GM12878 (cell line): ENCODE data around the gene UBR2. TPM values are rescaled to one million over a fixed set of nuclear protein-coding genes. Genes with fewer than 3 reads are reported as not detected.

Experiments used
- ATAC-seq: fragments of 200-7000 bp; cut with Tn5 transposase; 3 replicates; pipeline ENCODE4 v1.9.1; 2020; ENCODE audit warnings: mild to moderate bottlenecking, moderate library complexity
- BruUV-seq: library from RNA; stranded (reverse); fragments of 400-500 nt; replicated peaks from 2 replicates; lab custom pipeline; 2021; lab: Mats Ljungman, UMichigan
- CTCF ChIA-PET: fragments of 300-600 bp; sonication (Branson Sonifier 250); formaldehyde crosslinking; extraction: SDS; loops from one replicate; lab custom pipeline; 2021; ENCODE audit warnings: inconsistent platforms; lab: Yijun Ruan, JAX
- POLR2A ChIA-PET: fragments of 350-600 bp; formaldehyde crosslinking; extraction: SDS; loops from one replicate; lab custom pipeline; 2021; ENCODE audit warnings: inconsistent platforms; lab: Charles Lee
- RAD21 ChIA-PET: fragments of 300-600 bp; sonication (Branson Sonifier 250); formaldehyde crosslinking; loops from one replicate; lab custom pipeline; 2023; ENCODE audit warnings: antibody characterized with exemption; ENCODE audit not compliant: unreplicated experiment; lab: Charles Lee
- SMC1A ChIA-PET: fragments of 300-600 bp; sonication (Branson Sonifier 250); formaldehyde crosslinking; loops from one replicate; lab custom pipeline; 2023; ENCODE audit not compliant: unreplicated experiment, uncharacterized antibody; lab: Charles Lee
- DNase-seq: peaks from one replicate; pipeline ENCODE4 v3.0.0-alpha.2; 2011; ENCODE audit warnings: low read depth, low spot score
- FAIRE-seq: peaks from 3 replicates; lab custom pipeline; 2011; peaks lifted over from hg19 to GRCh38; lab: Jason Lieb, UNC
- H2AFZ ChIP-seq: 2 replicates; pipeline ENCODE4 v1.6.0; 2011; ENCODE audit warnings: low read depth, low read length, control low read depth; ENCODE audit not compliant: control insufficient read depth
- H3K27ac ChIP-seq: 2 replicates; pipeline ENCODE4 v1.5.1; 2011; ENCODE audit warnings: control low read depth; ENCODE audit not compliant: control insufficient read depth, insufficient read depth
- H3K27me3 ChIP-seq, 2 experiments: replicated peaks in 1 of 2; 2 replicates each; pipeline versions ENCODE4 v1.6.0 to v1.6.1; 2011; ENCODE audit warnings: low read length in 1 of 2; ENCODE audit not compliant: control insufficient read depth in 2 of 2, insufficient read depth in 2 of 2
- H3K36me3 ChIP-seq, 2 experiments: 2 replicates each; pipeline ENCODE4 v1.5.1; 2011; ENCODE audit warnings: low read length in 1 of 2; ENCODE audit not compliant: control insufficient read depth in 2 of 2, insufficient read depth in 2 of 2
- H3K4me1 ChIP-seq: 2 replicates; pipeline ENCODE4 v1.6.1; 2011; ENCODE audit warnings: mild to moderate bottlenecking, low read length, moderate library complexity, mixed read lengths; ENCODE audit not compliant: control insufficient read depth, insufficient read depth
- H3K4me2 ChIP-seq: 2 replicates; pipeline ENCODE4 v1.6.0; 2011; ENCODE audit warnings: control low read depth; ENCODE audit not compliant: control insufficient read depth, insufficient read depth
- H3K4me3 ChIP-seq: fragments of 200-600 bp; sonication (generic); 2 replicates; pipeline ENCODE4 v1.5.1; 2016
- H3K79me2 ChIP-seq: 2 replicates; pipeline ENCODE4 v1.6.0; 2011; ENCODE audit warnings: low read length; ENCODE audit not compliant: control insufficient read depth, insufficient read depth
- H3K9ac ChIP-seq: 2 replicates; pipeline ENCODE4 v1.8.0; 2011; ENCODE audit warnings: low read length, control low read depth, mixed read lengths; ENCODE audit not compliant: control insufficient read depth, insufficient read depth
- H3K9me3 ChIP-seq: replicated peaks from 3 replicates; pipeline ENCODE4 v1.5.1; 2011; ENCODE audit warnings: mild to moderate bottlenecking, low read length; ENCODE audit not compliant: control insufficient read depth, insufficient read depth
- H4K20me1 ChIP-seq: 2 replicates; pipeline ENCODE4 v1.6.0; 2011; ENCODE audit not compliant: control insufficient read depth, insufficient read depth
- BHLHE40 ChIP-seq, 2 experiments: fragments of 450-650 bp in 1 of 2; IDR thresholded peaks; 2 replicates each; pipeline ENCODE4 v1.6.1; 2011 to 2017; ENCODE audit warnings: low read depth in 2 of 2, borderline replicate concordance in 1 of 2, improper control_type of control experiment in 1 of 2, low read length in 1 of 2, mild to moderate bottlenecking in 1 of 2
- CHD1 ChIP-seq: IDR thresholded peaks from 2 replicates; pipeline ENCODE4 v1.6.1; 2012; ENCODE audit warnings: low read depth, low read length, improper control_type of control experiment
- EZH2 ChIP-seq: IDR thresholded peaks from 2 replicates; pipeline ENCODE4 v1.6.1; 2012; ENCODE audit warnings: low read depth, mild to moderate bottlenecking, control low read depth, inconsistent platforms, low read length, borderline replicate concordance; ENCODE audit not compliant: control insufficient read depth
- FOS ChIP-seq: IDR thresholded peaks from 3 replicates; pipeline ENCODE4 v1.6.1; 2011; ENCODE audit warnings: borderline replicate concordance; ENCODE audit not compliant: insufficient read length; ENCODE audit errors: extremely low read depth
- GATAD2B ChIP-seq: fragments of 450-650 bp; conservative IDR thresholded peaks from 2 replicates; pipeline ENCODE4 v1.6.1; 2017; ENCODE audit warnings: low read depth, mild to moderate bottlenecking, moderate library complexity
- LARP7 ChIP-seq: fragments of 450-650 bp; IDR thresholded peaks from 2 replicates; pipeline ENCODE4 v1.6.1; 2017; ENCODE audit warnings: mild to moderate bottlenecking
- MTA2 ChIP-seq: fragments of 450-650 bp; IDR thresholded peaks from 2 replicates; pipeline ENCODE4 v1.6.1; 2016; ENCODE audit warnings: low read depth, mild to moderate bottlenecking, moderate library complexity
- MXI1 ChIP-seq: fragments of 150-350 bp; IDR thresholded peaks from 2 replicates; pipeline ENCODE4 v1.6.1; 2011; ENCODE audit warnings: low read depth, mild to moderate bottlenecking, inconsistent platforms, low read length, improper control_type of control experiment
- RAD21 ChIP-seq: IDR thresholded peaks from 2 replicates; pipeline ENCODE4 v1.6.1; 2011; ENCODE audit warnings: mild to moderate bottlenecking, low read depth, low read length, moderate library complexity; ENCODE audit not compliant: insufficient read depth
- SP1 ChIP-seq: IDR thresholded peaks from one replicate; pipeline ENCODE4 v1.6.1; 2011; ENCODE audit warnings: low read depth, low read length
- SREBF1 ChIP-seq: IDR thresholded peaks from 2 replicates; pipeline ENCODE4 v1.6.1; 2012; ENCODE audit warnings: mild to moderate bottlenecking, low read length
- WGBS: methylation state at CpG from one replicate; pipeline ENCODE4 v1.1.6; 2016; ENCODE audit warnings: low lambda C conversion rate; ENCODE audit not compliant: insufficient replicate concordance, insufficient coverage; ENCODE audit errors: missing lambda C conversion rate; 5-methylcytosine and 5-hydroxymethylcytosine counted together
- in situ Hi-C: fragments of 300-500 bp; cut with MboI; formaldehyde crosslinking; loops from 9 replicates; pipeline ENCODE4 v1.14.3; 2018; ENCODE audit warnings: mixed read lengths
- intact Hi-C: fragments of 100-400 bp; cut with micrococcal nuclease; formaldehyde crosslinking; loops from one replicate; pipeline ENCODE4 v1.14.2; 2022; ENCODE audit not compliant: unreplicated experiment
- polyA plus RNA-seq, 11 experiments: library from polyadenylated mRNA; depleted of rRNA in 4 of 11; unstranded in 6 of 11; stranded (reverse) in 5 of 11; fragments of >200 nt; fragmentation: Nextera tagmentation in 4 of 11; fragmentation: Illumina TruSeq in 1 of 11; extraction: Ambion mirVana in 4 of 11; extraction: Trizol in 1 of 11; gene quantifications; 1 replicate in 1 of 11; 2 replicates in 10 of 11; pipeline versions ENCODE4 v1.2.1 to v1.2.3, GENCODE V29; 2011 to 2016; ENCODE audit warnings: inconsistent platforms in 2 of 11, missing spikeins in 2 of 11, low read depth in 1 of 11
- total RNA-seq, 4 experiments: library from RNA; depleted of rRNA in 3 of 4; stranded (reverse); fragments of >200 nt in 3 of 4; fragmentation: Illumina TruSeq in 1 of 4; extraction: Trizol in 1 of 4; gene quantifications; 2 replicates each; pipeline versions ENCODE4 v1.2.1 to v1.2.3, GENCODE V29; 2013 to 2021
- TF ChIP-seq, protein P1 (sequence below): IDR thresholded peaks from 2 replicates; pipeline ENCODE4 v1.6.1; 2012; ENCODE audit warnings: low read depth, low read length, improper control_type of control experiment
- TF ChIP-seq, protein P2 (sequence below): fragments of 450-650 bp; formaldehyde crosslinking; IDR thresholded peaks from 2 replicates; pipeline ENCODE4 v1.4.0; 2022; ENCODE audit warnings: mild to moderate bottlenecking, moderate library complexity
- TF ChIP-seq, protein P3 (sequence below): fragments of 450-650 bp; IDR thresholded peaks from 2 replicates; pipeline ENCODE4 v1.6.1; 2018; ENCODE audit warnings: mild to moderate bottlenecking, low read depth, moderate library complexity; ENCODE audit not compliant: partially characterized antibody

The UBR2 gene
- total and polyA plus RNA-seq, 10 of the 15 experiments (the other 5 are each of a cell fraction or from before 2014, with no cell fraction given), result 2.3 to 18.4 (median 9.6) TPM

DNA sequence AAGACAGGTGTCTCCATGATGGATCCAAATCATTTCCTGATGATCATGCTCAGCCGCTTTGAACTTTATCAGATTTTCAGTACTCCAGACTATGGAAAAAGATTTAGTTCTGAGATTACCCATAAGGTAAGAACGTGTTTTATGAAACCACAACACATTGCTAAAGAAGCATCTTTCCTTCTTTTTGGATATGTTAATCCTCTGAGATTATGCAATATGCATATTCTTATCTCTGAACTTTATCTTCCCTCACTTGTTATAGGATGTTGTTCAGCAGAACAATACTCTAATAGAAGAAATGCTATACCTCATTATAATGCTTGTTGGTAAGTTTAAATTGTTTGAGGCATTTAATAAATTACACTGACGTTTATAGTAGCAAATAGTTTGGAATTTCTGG, 80.4 kb downstream of the UBR2 start:
- Histone ChIP-seq H3K79me2 (no peaks in the 10 kb centered on the region), H3K9ac (no peak overlapping the region), H3K9me3 (no peaks in the 10 kb centered on the region), H3K36me3 (peaks cover 1 to 6% of the 10 kb centered on the region in 2 experiments; a peak in 3 of 4 replicates), H3K27me3 (no peaks in the 10 kb centered on the region), H3K4me2 (no peak overlapping the region), H3K4me3 (no peak overlapping the region), H2AFZ (no peak overlapping the region), H3K4me1 (no peaks in the 10 kb centered on the region), H4K20me1 (no peaks in the 10 kb centered on the region), H3K27ac (no peak overlapping the region)
- ChIA-PET CTCF (no interaction called here), SMC1A (no interaction called here), POLR2A (no interaction called here), RAD21 (interaction anchor here (0.8 kb wide), 1 partner anchor 92 kb away, joined by 3 read pairs; no protein-coding TSS in a partner anchor)
- 97% methylated on average over 3 of the region's 3 CpGs for WGBS
- FAIRE-seq, result no peak
- no TSS peak for BruUV-seq
- no peak for DNase-seq
- in situ Hi-C loops, result no loop called here
- intact Hi-C loops, result no loop called here
- no peak for ATAC-seq
- TF ChIP-seq EZH2 (no peak), GATAD2B (no peak), RAD21 (no peak), SP1 (no peak), CHD1 (no peak), MTA2 (no peak), BHLHE40 (IDR thresholded peaks at IDR 0.05; ENCODE audit: borderline replicate concordance in 1 of 2, low read depth in 2 of 2, low read length in 1 of 2) (no peak), MXI1 (no peak), FOS (no peak), SREBF1 (no peak), LARP7 (no peak)
- TF ChIP-seq, protein P1, sequence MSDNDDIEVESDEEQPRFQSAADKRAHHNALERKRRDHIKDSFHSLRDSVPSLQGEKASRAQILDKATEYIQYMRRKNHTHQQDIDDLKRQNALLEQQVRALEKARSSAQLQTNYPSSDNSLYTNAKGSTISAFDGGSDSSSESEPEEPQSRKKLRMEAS, result no peak
- TF ChIP-seq, protein P2, sequence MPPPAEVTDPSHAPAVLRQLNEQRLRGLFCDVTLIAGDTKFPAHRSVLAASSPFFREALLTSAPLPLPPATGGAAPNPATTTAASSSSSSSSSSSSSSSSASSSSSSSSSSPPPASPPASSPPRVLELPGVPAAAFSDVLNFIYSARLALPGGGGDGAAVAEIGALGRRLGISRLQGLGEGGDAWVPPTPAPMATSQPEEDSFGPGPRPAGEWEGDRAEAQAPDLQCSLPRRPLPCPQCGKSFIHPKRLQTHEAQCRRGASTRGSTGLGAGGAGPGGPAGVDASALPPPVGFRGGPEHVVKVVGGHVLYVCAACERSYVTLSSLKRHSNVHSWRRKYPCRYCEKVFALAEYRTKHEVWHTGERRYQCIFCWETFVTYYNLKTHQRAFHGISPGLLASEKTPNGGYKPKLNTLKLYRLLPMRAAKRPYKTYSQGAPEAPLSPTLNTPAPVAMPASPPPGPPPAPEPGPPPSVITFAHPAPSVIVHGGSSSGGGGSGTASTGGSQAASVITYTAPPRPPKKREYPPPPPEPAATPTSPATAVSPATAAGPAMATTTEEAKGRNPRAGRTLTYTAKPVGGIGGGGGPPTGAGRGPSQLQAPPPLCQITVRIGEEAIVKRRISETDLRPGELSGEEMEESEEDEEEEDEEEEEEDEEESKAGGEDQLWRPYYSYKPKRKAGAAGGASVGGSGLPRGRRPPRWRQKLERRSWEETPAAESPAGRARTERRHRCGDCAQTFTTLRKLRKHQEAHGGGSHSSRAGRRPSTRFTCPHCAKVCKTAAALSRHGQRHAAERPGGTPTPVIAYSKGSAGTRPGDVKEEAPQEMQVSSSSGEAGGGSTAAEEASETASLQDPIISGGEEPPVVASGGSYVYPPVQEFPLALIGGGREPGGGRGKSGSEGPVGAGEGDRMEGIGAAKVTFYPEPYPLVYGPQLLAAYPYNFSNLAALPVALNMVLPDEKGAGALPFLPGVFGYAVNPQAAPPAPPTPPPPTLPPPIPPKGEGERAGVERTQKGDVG (CRISPR knock-in tag), result no peak
- TF ChIP-seq, protein P3, sequence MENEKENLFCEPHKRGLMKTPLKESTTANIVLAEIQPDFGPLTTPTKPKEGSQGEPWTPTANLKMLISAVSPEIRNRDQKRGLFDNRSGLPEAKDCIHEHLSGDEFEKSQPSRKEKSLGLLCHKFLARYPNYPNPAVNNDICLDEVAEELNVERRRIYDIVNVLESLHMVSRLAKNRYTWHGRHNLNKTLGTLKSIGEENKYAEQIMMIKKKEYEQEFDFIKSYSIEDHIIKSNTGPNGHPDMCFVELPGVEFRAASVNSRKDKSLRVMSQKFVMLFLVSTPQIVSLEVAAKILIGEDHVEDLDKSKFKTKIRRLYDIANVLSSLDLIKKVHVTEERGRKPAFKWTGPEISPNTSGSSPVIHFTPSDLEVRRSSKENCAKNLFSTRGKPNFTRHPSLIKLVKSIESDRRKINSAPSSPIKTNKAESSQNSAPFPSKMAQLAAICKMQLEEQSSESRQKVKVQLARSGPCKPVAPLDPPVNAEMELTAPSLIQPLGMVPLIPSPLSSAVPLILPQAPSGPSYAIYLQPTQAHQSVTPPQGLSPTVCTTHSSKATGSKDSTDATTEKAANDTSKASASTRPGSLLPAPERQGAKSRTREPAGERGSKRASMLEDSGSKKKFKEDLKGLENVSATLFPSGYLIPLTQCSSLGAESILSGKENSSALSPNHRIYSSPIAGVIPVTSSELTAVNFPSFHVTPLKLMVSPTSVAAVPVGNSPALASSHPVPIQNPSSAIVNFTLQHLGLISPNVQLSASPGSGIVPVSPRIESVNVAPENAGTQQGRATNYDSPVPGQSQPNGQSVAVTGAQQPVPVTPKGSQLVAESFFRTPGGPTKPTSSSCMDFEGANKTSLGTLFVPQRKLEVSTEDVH, result no peak
